Esophagus muscularis mucosa (tissue), 4 donors: ENCODE results near the gene ADAM33. TPM values are rescaled to one million over a fixed set of nuclear protein-coding genes. Genes with fewer than 3 reads are reported as not detected.

Experiments
- DNase-seq: peaks from one replicate; pipeline ENCODE4 v3.0.0-alpha.2; 2017; ENCODE audit errors: extremely low spot score
- H3K27ac ChIP-seq, 4 donors: fragments of 200-600 bp; sonication (generic); replicated peaks in 1 of 4; 1 replicate in 3 of 4; 2 replicates in 1 of 4; pipeline ENCODE4 v1.5.1; 2016 to 2019; ENCODE audit warnings: mild to moderate bottlenecking in 1 of 4
- H3K27me3 ChIP-seq, 4 donors: fragments of 200-600 bp; sonication (generic); one replicate each; pipeline versions ENCODE4 v1.5.1 to v1.6.0; 2016 to 2019
- H3K36me3 ChIP-seq, 4 donors: fragments of 200-600 bp; sonication (generic); one replicate each; pipeline ENCODE4 v1.5.1; 2016 to 2019
- H3K4me1 ChIP-seq, 4 donors: fragments of 200-600 bp; sonication (generic); one replicate each; pipeline ENCODE4 v1.5.1; 2016 to 2019
- H3K4me3 ChIP-seq, 4 donors: fragments of 200-600 bp; sonication (generic); 1 replicate in 2 of 4; 2 replicates in 2 of 4; pipeline ENCODE4 v1.5.1; 2016 to 2019; ENCODE audit warnings: mild to moderate bottlenecking in 4 of 4, moderate library complexity in 1 of 4
- H3K9me3 ChIP-seq, 4 donors: fragments of 200-600 bp; sonication (generic); 1 replicate in 3 of 4; 2 replicates in 1 of 4; pipeline ENCODE4 v1.5.1; 2016 to 2019
- CTCF ChIP-seq, 3 experiments: fragments of 200-600 bp in 2 of 3; fragments of 450-650 bp in 1 of 3; sonication (generic) in 2 of 3; IDR thresholded peaks; one replicate each; pipeline ENCODE4 v1.5.1; 2017 to 2019; ENCODE audit warnings: antibody characterized with exemption in 3 of 3, mild to moderate bottlenecking in 2 of 3, moderate library complexity in 1 of 3
- EP300 ChIP-seq: sonication (generic); formaldehyde crosslinking; IDR thresholded peaks from one replicate; pipeline ENCODE4 v1.6.1; 2017; ENCODE audit warnings: antibody characterized with exemption
- POLR2A ChIP-seq: fragments of 450-650 bp; IDR thresholded peaks from one replicate; pipeline ENCODE4 v1.6.1; 2017; ENCODE audit warnings: antibody characterized with exemption, moderate library complexity, mild to moderate bottlenecking, low read depth
- POLR2AphosphoS5 ChIP-seq, 2 donors: sonication (generic); formaldehyde crosslinking; IDR thresholded peaks; one replicate each; pipeline ENCODE4 v1.6.1; 2017; ENCODE audit warnings: antibody characterized with exemption in 2 of 2
- WGBS: methylation state at CpG from one replicate; pipeline ENCODE4 v1.1.5; 2018; 5-methylcytosine and 5-hydroxymethylcytosine counted together
- intact Hi-C: fragments of 100-400 bp; cut with DNase I; formaldehyde crosslinking; loops from one replicate; pipeline ENCODE4 v1.15.1; 2023
- total RNA-seq, 4 donors: library from RNA; depleted of rRNA; stranded (reverse); fragments of >200 nt; gene quantifications; one replicate each; pipeline versions ENCODE4 v1.1.0 to v1.2.1, GENCODE V29; 2016

The ADAM33 gene
- total RNA-seq, 4 donors from 2014 or later, result 45.4 to 144 (median 64.4) TPM

GRCh38 chr20:3685341-3685740 is 3.5 kb upstream of the ADAM33 start:
- DNase-seq, result no peak
- WGBS, result 61% methylated on average over 7 of the region's 7 CpGs
- Histone ChIP-seq H3K4me3 (no peak overlapping the region), H3K9me3 (no peaks in the 10 kb centered on the region), H3K27ac (no peak overlapping the region), H3K4me1 (peaks cover 21 to 54% (median 45%) of the 10 kb centered on the region in 4 donors), H3K36me3 (no peaks in the 10 kb centered on the region), H3K27me3 (peaks cover 0 to 12% (median 0%) of the 10 kb centered on the region in 4 donors)
- intact Hi-C loops, result no loop called here
- TF ChIP-seq CTCF (IDR thresholded peaks at IDR 0.05) (no peak), POLR2A (no peak), POLR2AphosphoS5 (IDR thresholded peaks at IDR 0.05) (no peak), EP300 (no peak)

GRCh38 chr20:3681352-3681930 is 369 bp downstream of the ADAM33 start:
- no peak for TF ChIP-seq POLR2A
- no peak for TF ChIP-seq EP300
- TF ChIP-seq POLR2AphosphoS5 (IDR thresholded peaks at IDR 0.05), result no peak
- no peak for TF ChIP-seq CTCF (IDR thresholded peaks at IDR 0.05)
- intact Hi-C loops, result no loop called here
- no peaks in the 10 kb centered on the region for H3K9me3 ChIP-seq
- no peak for DNase-seq
- H3K36me3 ChIP-seq, result no peaks in the 10 kb centered on the region
- WGBS, result 26% methylated on average over 17 of the region's 32 CpGs
- peaks cover 0 to 12% (median 0%) of the 10 kb centered on the region in 4 donors for H3K27me3 ChIP-seq
- H3K4me3 ChIP-seq, result peak overlapping the region; percentile 66 to 75 (median 66)
- H3K27ac ChIP-seq, result peak overlapping the region; percentile 88 to 91 (median 90)
- peaks cover 31 to 77% (median 70%) of the 10 kb centered on the region in 4 donors for H3K4me1 ChIP-seq

- H3K4me1 ChIP-seq, result peaks cover 28 to 76% (median 68%) of the 10 kb centered on the region in 4 donors
- H3K4me3 ChIP-seq, result peak overlapping the region; percentile 66 to 75 (median 66)
- peak overlapping the region; percentile 88 to 91 (median 90) for H3K27ac ChIP-seq
- WGBS, result 38% methylated on average over 6 of the region's 15 CpGs
- no peak for DNase-seq
- peaks cover 0 to 12% (median 0%) of the 10 kb centered on the region in 4 donors for H3K27me3 ChIP-seq
- peaks cover 0 to 4% (median 0%) of the 10 kb centered on the region in 4 donors for H3K36me3 ChIP-seq
- intact Hi-C loops, result no loop called here
- no peaks in the 10 kb centered on the region for H3K9me3 ChIP-seq
- TF ChIP-seq CTCF (IDR thresholded peaks at IDR 0.05) (no peak), POLR2AphosphoS5 (IDR thresholded peaks at IDR 0.05) (no peak), EP300 (no peak), POLR2A (no peak)
Measured at GRCh38 chr20:3680701-3681351, 984 bp downstream of the ADAM33 start.

- H3K4me1 ChIP-seq, result peaks cover 28 to 70% (median 68%) of the 10 kb centered on the region in 4 donors
- intact Hi-C loops, result loop anchor here (5.0 kb wide), 1 partner anchor 92 kb away; no protein-coding TSS in a partner anchor
- peaks cover 0 to 12% (median 0%) of the 10 kb centered on the region in 4 donors for H3K27me3 ChIP-seq
- 55% methylated on average over 12 of the region's 18 CpGs for WGBS
- peak overlapping the region; percentile 66 to 75 (median 66) for H3K4me3 ChIP-seq
- H3K27ac ChIP-seq, result peak overlapping the region; percentile 88 to 91 (median 90)
- no peaks in the 10 kb centered on the region for H3K9me3 ChIP-seq
- H3K36me3 ChIP-seq, result peaks cover 0 to 12% (median 3%) of the 10 kb centered on the region in 4 donors
- no peak for DNase-seq
- TF ChIP-seq POLR2A, result no peak
- peak; percentile 44 to 77 for TF ChIP-seq POLR2AphosphoS5 (IDR thresholded peaks at IDR 0.05)
Measured at GRCh38 chr20:3679749-3680700, 1.8 kb downstream of the ADAM33 start.
